Esophagus squamous epithelium (tissue), 4 donors: Measurements from ENCODE around the gene DAB1.

ENCODE experiments used
- CTCF ChIP-seq, 6 experiments: fragments of 450-650 bp in 4 of 6; fragments of 200-600 bp in 2 of 6; sonication (generic) in 2 of 6; IDR thresholded peaks; one replicate each; pipeline ENCODE4 v1.5.1; 2016 to 2019; ENCODE audit warnings: antibody characterized with exemption in 6 of 6, mild to moderate bottlenecking in 4 of 6, moderate library complexity in 4 of 6
- POLR2A ChIP-seq, 4 donors: fragments of 450-650 bp; IDR thresholded peaks; one replicate each; pipeline ENCODE4 v1.6.1; 2017; ENCODE audit warnings: antibody characterized with exemption in 4 of 4, mild to moderate bottlenecking in 4 of 4, moderate library complexity in 3 of 4

- TF ChIP-seq CTCF (IDR thresholded peaks at IDR 0.05) (no peak), POLR2A (IDR thresholded peaks at IDR 0.05) (no peak)
These were observed 141.4 kb downstream of the DAB1 start for GRCh38 chr1:57282411-57282810.
